ENCODE results near the gene AKAP6.

AKAP6 gene

DNA sequence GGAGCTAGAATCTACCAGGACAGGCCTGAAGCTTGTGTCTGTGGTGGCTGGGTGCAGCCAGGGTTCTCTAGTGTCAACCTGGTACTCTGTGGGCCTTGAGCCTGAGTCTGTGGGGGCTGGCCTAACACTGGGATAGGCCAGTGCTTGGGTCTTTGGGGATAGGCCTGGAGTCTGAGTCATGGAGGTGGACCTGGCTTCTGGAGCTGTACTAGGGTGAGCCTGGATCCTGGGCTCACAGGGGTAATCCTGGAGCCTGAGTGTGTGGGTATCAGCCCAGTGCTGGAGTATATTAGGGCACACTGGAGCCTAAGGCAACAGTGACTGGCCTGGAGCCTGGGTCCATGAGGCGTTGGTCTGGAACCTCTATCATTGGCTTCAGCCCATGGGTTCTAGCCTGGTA lies 427.1 kb downstream of the AKAP6 start:
- Histone ChIP-seq H3K36me3 (ENCODE audit: control insufficient read depth, insufficient read depth, low read length) (no peaks in the 10 kb centered on the region), H3K27ac (ENCODE audit: low read depth, low read length, severe bottlenecking) (no peak overlapping the region), H3K4me3 (ENCODE audit: extremely low read depth, insufficient read depth, low read length, poor library complexity, severe bottlenecking) (no peak overlapping the region), H3K4me1 (ENCODE audit: control insufficient read depth, insufficient read depth, low read length, poor library complexity, severe bottlenecking) (no peaks in the 10 kb centered on the region), H3K9me3 (ENCODE audit: control insufficient read depth, low read length) (peaks cover 9% of the 10 kb centered on the region)
- 86 to 100% methylated on average over 1 of the region's 1 CpG for WGBS, 2 experiments (ENCODE audit: insufficient coverage in 2 of 2)

DNA sequence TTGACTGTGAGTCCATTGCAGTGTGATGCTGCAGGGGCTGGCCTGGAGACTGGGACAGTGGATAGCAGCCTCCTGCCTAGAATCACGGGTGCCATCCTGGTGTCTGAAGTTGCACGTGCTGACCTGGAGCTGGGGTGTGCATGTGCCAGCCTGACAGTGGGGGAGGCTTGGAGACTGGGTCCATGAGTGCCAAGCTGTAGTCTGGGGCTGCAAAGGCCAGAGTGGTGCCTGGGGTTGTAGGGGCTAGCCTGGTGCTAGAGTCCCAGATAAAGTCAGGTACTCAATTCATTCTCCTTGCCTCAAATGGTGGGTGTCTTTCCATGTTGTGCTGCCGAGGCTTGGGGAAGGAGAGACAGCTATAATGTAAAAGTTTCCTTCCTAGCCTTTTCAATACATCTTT lies 427.7 kb downstream of the AKAP6 start:
- Histone ChIP-seq H3K27ac (ENCODE audit: low read depth, low read length, severe bottlenecking) (no peak overlapping the region), H3K9me3 (ENCODE audit: control insufficient read depth, low read length) (peaks cover 9% of the 10 kb centered on the region), H3K4me3 (ENCODE audit: extremely low read depth, insufficient read depth, low read length, poor library complexity, severe bottlenecking) (no peak overlapping the region), H3K4me1 (ENCODE audit: control insufficient read depth, insufficient read depth, low read length, poor library complexity, severe bottlenecking) (no peaks in the 10 kb centered on the region), H3K36me3 (ENCODE audit: control insufficient read depth, insufficient read depth, low read length) (no peaks in the 10 kb centered on the region)
- WGBS, 2 experiments (ENCODE audit: insufficient coverage in 2 of 2), result 85 to 100% methylated on average over 1 to 2 of the region's 3 CpGs

DNA sequence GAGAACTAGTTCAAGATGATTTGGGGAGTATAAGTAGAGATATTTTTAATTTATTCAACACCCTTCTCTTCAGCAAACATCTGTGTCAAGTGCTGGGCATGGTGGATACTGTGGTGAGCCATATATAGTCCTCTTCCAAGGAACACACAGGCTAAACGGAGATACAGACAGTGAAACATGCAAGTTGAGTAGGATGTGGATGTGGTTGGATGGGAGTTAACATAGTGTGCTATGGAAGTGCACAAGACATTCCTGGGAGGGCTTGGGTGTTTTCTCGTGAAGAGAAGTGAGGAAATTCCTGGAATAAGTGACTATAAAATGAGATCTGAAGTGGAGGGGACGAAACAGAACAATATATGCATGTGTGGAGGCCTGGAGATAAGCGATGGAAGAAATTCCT lies 428.5 kb downstream of the AKAP6 start:
- WGBS, 2 experiments (ENCODE audit: insufficient coverage in 2 of 2), result 76 to 84% methylated on average over 2 to 4 of the region's 4 CpGs
- no peaks in the 10 kb centered on the region for H3K36me3 ChIP-seq (ENCODE audit: control insufficient read depth, insufficient read depth, low read length)
- no peak overlapping the region for H3K4me3 ChIP-seq (ENCODE audit: extremely low read depth, insufficient read depth, low read length, poor library complexity, severe bottlenecking)
- no peak overlapping the region for H3K27ac ChIP-seq (ENCODE audit: low read depth, low read length, severe bottlenecking)
- peaks cover 9% of the 10 kb centered on the region for H3K9me3 ChIP-seq (ENCODE audit: control insufficient read depth, low read length)
- H3K4me1 ChIP-seq (ENCODE audit: control insufficient read depth, insufficient read depth, low read length, poor library complexity, severe bottlenecking), result no peaks in the 10 kb centered on the region

DNA sequence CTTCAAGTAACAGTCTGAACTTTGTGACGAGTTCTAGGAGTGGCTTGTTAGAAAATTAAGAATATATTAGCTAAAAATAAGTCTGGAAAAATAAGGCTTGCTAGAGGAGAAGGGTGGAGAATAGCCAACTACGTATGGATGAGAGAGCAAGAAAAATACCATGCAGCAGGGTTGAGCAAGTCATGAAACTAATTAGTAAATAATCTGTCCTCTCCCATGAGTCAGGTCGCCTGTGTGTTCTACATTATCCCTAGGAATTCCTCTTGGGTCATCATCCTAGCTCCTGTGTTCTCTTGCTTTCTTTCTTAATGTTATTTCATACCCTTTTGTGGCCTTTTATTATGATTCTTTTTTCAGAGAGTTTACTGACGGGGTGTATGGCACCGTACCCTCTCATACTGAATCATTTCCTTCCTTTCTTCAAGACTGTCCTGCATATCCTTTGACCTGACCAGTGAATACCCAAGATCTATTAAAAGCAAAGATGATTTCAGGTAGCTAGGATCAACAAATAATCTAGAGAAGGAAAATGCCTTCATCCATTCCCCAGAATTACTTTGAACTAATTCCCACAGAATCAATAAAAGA lies 432.4 kb downstream of the AKAP6 start:
- no peak overlapping the region for H3K4me3 ChIP-seq (ENCODE audit: extremely low read depth, insufficient read depth, low read length, poor library complexity, severe bottlenecking)
- no peaks in the 10 kb centered on the region for H3K9me3 ChIP-seq (ENCODE audit: control insufficient read depth, low read length)
- H3K36me3 ChIP-seq (ENCODE audit: control insufficient read depth, insufficient read depth, low read length), result no peaks in the 10 kb centered on the region
- no peak overlapping the region for H3K27ac ChIP-seq (ENCODE audit: low read depth, low read length, severe bottlenecking)
- H3K4me1 ChIP-seq (ENCODE audit: control insufficient read depth, insufficient read depth, low read length, poor library complexity, severe bottlenecking), result no peaks in the 10 kb centered on the region
- WGBS, 2 experiments (ENCODE audit: insufficient coverage in 2 of 2), result 85 to 100% methylated on average over 1 to 2 of the region's 5 CpGs

DNA sequence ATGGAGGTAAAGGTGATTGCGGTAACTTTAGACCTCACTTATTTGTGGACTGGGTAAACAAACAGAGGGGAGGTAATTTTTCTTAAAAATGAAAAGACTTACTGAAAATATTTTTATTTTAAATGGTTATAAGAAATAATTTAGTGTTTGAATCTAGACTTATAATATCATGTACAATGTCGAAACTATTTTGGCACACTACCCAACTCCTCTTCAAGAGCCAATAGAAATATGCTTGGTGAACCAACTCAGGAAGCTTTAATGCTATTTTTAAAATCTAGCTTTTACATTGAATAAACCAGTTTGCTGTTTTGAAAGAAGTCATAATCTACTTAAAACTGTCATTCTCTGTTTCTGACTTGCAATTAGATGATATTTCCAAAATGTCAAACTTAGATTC lies 433.8 kb downstream of the AKAP6 start:
- Histone ChIP-seq H3K9me3 (ENCODE audit: control insufficient read depth, low read length) (no peaks in the 10 kb centered on the region), H3K4me1 (ENCODE audit: control insufficient read depth, insufficient read depth, low read length, poor library complexity, severe bottlenecking) (no peaks in the 10 kb centered on the region), H3K27ac (ENCODE audit: low read depth, low read length, severe bottlenecking) (no peak overlapping the region), H3K4me3 (ENCODE audit: extremely low read depth, insufficient read depth, low read length, poor library complexity, severe bottlenecking) (no peak overlapping the region), H3K36me3 (ENCODE audit: control insufficient read depth, insufficient read depth, low read length) (no peaks in the 10 kb centered on the region)
- WGBS, 2 experiments (ENCODE audit: insufficient coverage in 2 of 2), result 100% methylated on average over 1 of the region's 2 CpGs; no CpG with 5 or more reads in 1 of the 2 experiments

DNA sequence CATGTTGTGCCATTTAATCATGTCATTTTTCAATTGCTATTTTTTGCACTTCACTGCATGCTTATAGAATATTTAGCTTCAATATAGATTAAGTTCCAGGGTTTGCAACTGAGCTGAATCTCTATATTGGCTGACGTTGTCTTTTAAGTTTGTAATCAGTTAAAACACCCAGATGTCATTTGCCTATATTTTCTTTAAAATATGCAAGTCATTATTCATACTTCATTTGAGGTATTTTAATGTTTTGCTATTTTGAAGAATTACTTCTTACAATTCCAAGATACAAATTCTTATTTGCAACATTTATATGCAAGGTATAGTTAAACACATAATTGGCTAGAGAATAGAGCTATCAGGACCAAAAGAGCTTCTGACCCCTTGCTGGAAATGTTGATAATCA lies 434.6 kb downstream of the AKAP6 start:
- Histone ChIP-seq H3K36me3 (ENCODE audit: control insufficient read depth, insufficient read depth, low read length) (no peaks in the 10 kb centered on the region), H3K9me3 (ENCODE audit: control insufficient read depth, low read length) (no peaks in the 10 kb centered on the region), H3K4me3 (ENCODE audit: extremely low read depth, insufficient read depth, low read length, poor library complexity, severe bottlenecking) (no peak overlapping the region), H3K27ac (ENCODE audit: low read depth, low read length, severe bottlenecking) (no peak overlapping the region), H3K4me1 (ENCODE audit: control insufficient read depth, insufficient read depth, low read length, poor library complexity, severe bottlenecking) (no peaks in the 10 kb centered on the region)
- WGBS, 2 experiments (ENCODE audit: insufficient coverage in 2 of 2), result no CpG with 5 or more reads among the region's 1 CpG

DNA sequence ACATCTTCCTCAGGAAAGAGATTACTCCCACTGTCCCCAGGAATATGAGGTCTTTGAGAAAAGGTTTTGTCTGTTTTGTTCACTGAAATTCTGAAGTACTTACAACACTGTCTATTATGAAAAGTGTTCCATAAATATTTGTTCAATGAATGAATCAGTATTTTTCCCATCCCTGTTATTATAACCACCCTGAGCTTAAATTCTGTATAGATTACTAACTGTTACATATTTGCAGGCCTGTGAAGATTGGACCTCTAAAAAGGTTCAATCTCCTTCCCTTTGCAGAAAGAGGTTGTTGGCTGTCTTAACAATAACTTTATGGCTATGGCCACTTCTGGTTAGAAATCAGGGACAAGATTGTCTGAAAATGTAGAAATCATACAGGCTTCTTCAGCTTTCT lies 435.0 kb downstream of the AKAP6 start:
- Histone ChIP-seq H3K36me3 (ENCODE audit: control insufficient read depth, insufficient read depth, low read length) (no peaks in the 10 kb centered on the region), H3K27ac (ENCODE audit: low read depth, low read length, severe bottlenecking) (no peak overlapping the region), H3K4me3 (ENCODE audit: extremely low read depth, insufficient read depth, low read length, poor library complexity, severe bottlenecking) (no peak overlapping the region), H3K9me3 (ENCODE audit: control insufficient read depth, low read length) (no peaks in the 10 kb centered on the region), H3K4me1 (ENCODE audit: control insufficient read depth, insufficient read depth, low read length, poor library complexity, severe bottlenecking) (no peaks in the 10 kb centered on the region)

DNA sequence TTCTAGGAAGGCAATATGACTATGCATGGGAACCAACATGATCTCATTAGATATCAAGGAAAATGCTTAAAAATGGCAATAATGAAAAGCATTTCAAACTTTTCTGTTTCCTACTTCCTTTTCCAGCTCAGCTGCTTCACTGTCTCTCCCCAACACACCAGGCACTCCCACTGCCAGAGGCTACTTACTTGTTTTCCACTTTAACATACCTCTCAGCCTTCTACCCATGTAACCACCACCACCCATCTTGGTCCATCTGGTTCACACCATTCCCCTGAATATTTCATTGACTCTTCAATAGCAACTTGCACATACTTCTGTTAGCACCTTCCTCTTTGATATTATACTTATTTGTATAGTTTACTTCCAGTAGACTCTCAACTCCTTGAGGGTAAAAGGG lies 441.3 kb downstream of the AKAP6 start:
- no peak overlapping the region for H3K27ac ChIP-seq (ENCODE audit: low read depth, low read length, severe bottlenecking)

DNA sequence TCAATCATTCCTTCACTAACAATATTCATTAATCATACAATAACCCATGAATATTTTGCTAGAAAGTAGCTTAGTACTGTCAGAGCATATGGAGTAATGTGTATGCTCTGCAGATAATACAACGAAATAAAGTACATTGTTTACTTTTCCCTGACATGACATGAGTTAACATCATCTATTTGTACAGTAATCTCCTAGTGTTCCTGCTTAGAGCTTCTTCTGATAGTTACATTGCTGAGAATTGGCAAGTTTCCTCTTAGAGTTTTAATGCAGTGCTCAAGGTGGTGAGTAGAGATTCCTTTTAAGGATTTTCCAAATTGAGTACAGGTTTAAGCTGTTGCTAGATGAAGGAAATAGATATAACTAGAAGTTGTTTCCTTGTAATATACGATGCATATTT lies 445.1 kb downstream of the AKAP6 start:
- 100% methylated on average over 1 of the region's 2 CpGs; no CpG with 5 or more reads in 1 of the 2 experiments for WGBS, 2 experiments (ENCODE audit: insufficient coverage in 2 of 2)
- H3K27ac ChIP-seq (ENCODE audit: low read depth, low read length, severe bottlenecking), result no peak overlapping the region
- no peaks in the 10 kb centered on the region for H3K36me3 ChIP-seq (ENCODE audit: control insufficient read depth, insufficient read depth, low read length)
- H3K4me1 ChIP-seq (ENCODE audit: control insufficient read depth, insufficient read depth, low read length, poor library complexity, severe bottlenecking), result no peaks in the 10 kb centered on the region
- H3K9me3 ChIP-seq (ENCODE audit: control insufficient read depth, low read length), result no peaks in the 10 kb centered on the region
- H3K4me3 ChIP-seq (ENCODE audit: extremely low read depth, insufficient read depth, low read length, poor library complexity, severe bottlenecking), result no peak overlapping the region

More for the DNA sequence above, 441.3 kb downstream of the AKAP6 start:
- Histone ChIP-seq H3K9me3 (ENCODE audit: control insufficient read depth, low read length) (no peaks in the 10 kb centered on the region), H3K36me3 (ENCODE audit: control insufficient read depth, insufficient read depth, low read length) (no peaks in the 10 kb centered on the region), H3K4me1 (ENCODE audit: control insufficient read depth, insufficient read depth, low read length, poor library complexity, severe bottlenecking) (no peaks in the 10 kb centered on the region), H3K4me3 (ENCODE audit: extremely low read depth, insufficient read depth, low read length, poor library complexity, severe bottlenecking) (no peak overlapping the region)

DNA sequence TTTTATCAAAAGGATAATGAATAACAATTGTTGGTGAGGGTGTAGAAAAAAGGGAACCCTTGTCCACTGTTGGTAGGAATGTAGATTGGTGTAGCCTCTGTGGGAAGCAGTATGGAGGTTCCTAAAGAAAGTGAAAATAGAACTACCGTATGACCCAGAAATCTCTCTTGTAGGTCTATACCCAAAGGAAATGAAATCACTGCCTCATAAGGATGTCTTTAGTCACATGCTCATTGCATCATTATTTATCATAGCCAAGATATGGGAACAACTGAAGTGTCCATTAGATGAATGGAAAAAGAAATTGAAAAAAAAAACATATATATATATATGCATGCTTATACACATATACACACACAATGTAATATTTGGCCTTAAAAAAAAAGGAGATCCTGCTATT lies 450.7 kb downstream of the AKAP6 start:
- Histone ChIP-seq H3K27ac (ENCODE audit: low read depth, low read length, severe bottlenecking) (no peak overlapping the region), H3K9me3 (ENCODE audit: control insufficient read depth, low read length) (no peaks in the 10 kb centered on the region), H3K4me1 (ENCODE audit: control insufficient read depth, insufficient read depth, low read length, poor library complexity, severe bottlenecking) (no peaks in the 10 kb centered on the region), H3K4me3 (ENCODE audit: extremely low read depth, insufficient read depth, low read length, poor library complexity, severe bottlenecking) (no peak overlapping the region), H3K36me3 (ENCODE audit: control insufficient read depth, insufficient read depth, low read length) (no peaks in the 10 kb centered on the region)
- no CpG with 5 or more reads among the region's 1 CpG for WGBS, 2 experiments (ENCODE audit: insufficient coverage in 2 of 2)

DNA sequence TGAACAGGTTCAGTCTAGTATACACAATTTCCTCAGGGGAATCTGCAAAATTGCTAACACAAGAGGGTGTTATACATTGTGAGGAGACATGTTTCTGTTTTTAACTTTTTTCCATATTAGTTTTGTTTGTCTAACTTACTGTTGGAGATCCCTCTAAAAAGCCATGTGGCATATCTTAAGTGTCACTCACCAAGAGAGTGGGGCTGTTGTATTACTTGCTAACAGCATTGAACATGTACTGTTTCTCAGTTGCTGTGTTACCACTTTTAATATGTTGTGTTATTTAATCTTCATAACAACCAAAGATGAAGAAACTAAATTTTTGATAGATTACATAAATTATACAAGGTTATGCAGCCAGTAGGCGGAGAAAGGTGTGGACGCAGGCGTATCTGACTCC lies 455.3 kb downstream of the AKAP6 start:
- no peaks in the 10 kb centered on the region for H3K36me3 ChIP-seq (ENCODE audit: control insufficient read depth, insufficient read depth, low read length)
- no peak overlapping the region for H3K27ac ChIP-seq (ENCODE audit: low read depth, low read length, severe bottlenecking)
- no CpG with 5 or more reads among the region's 3 CpGs for WGBS, 2 experiments (ENCODE audit: insufficient coverage in 2 of 2)
- no peaks in the 10 kb centered on the region for H3K4me1 ChIP-seq (ENCODE audit: control insufficient read depth, insufficient read depth, low read length, poor library complexity, severe bottlenecking)
- no peaks in the 10 kb centered on the region for H3K9me3 ChIP-seq (ENCODE audit: control insufficient read depth, low read length)
- no peak overlapping the region for H3K4me3 ChIP-seq (ENCODE audit: extremely low read depth, insufficient read depth, low read length, poor library complexity, severe bottlenecking)

All from mesodermal cell (in vitro differentiated cells).